Measurements from ENCODE around the gene HAUS3. TPM values are rescaled to one million over a fixed set of nuclear protein-coding genes. Genes with fewer than 3 reads are reported as not detected.
"Not testable (repeated sequence)": the region's sequence is repeated elsewhere in the genome, so short reads cannot be mapped to it uniquely, and the experiment has no call there.

HAUS3 gene
- total and polyA plus RNA-seq, 2 donors, result 14.3 to 26.6 TPM

DNA sequence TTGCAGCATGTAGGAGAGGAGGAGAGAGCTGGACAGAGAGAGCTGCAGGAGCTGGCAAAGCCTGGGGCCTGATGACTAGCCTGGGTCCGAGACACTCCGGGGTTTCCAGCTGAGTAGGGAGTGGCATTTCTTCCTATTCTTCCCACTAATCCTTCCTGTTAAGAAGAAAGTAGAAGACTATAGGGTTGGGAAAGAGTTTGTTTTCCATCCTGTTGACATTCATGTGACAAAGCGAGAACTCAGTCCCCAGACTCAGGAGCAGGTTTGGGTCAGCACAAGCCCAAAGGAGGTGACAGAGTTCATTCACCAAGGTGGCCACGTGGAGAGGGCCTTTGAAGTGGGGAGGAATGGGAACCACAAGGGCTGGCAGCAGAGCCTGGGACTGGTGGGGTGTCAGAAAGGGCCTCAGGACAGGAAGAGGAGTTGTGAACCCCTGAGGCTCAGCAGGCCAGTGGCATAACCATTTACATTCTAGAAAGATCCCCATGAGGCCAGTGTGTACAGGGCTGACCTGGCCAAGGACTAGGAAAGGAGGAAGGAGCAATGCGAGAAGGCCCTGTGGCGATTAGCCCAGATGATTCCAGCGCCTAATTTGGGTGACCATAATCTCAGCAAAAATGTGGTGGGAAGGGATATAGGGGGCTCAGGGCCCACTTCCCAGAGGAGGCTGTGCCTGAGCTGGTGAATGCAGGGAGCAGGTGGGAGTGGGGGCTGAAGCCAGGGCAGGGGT is 3.3 kb upstream of the HAUS3 start:
- no peaks in the 10 kb centered on the region for H3K27me3 ChIP-seq (ENCODE audit: control insufficient read depth in 2 of 2, insufficient read depth in 1 of 2, low read length in 1 of 2)
- peaks cover 4 to 5% of the 10 kb centered on the region in 2 donors for H3K4me1 ChIP-seq (ENCODE audit: control insufficient read depth in 2 of 2, insufficient read depth in 2 of 2, low read length in 2 of 2)
- H3K9me3 ChIP-seq (ENCODE audit: control insufficient read depth in 2 of 2, insufficient read depth in 1 of 2, low read length in 1 of 2), result peaks cover 0 to 3% of the 10 kb centered on the region in 2 donors
- DNase-seq (ENCODE audit: low read depth in 6 of 9, low spot score in 9 of 9), result no peak
- no peak overlapping the region for H3K4me3 ChIP-seq (ENCODE audit: low read length in 2 of 2)
- WGBS, result 82% methylated on average over 7 of the region's 7 CpGs
- peaks cover 19 to 36% of the 10 kb centered on the region in 2 donors for H3K36me3 ChIP-seq (ENCODE audit: control insufficient read depth in 2 of 2, insufficient read depth in 2 of 2, low read length in 1 of 2)
- H3K27ac ChIP-seq (ENCODE audit: low read depth in 1 of 2, low read length in 1 of 2), result no peak overlapping the region

DNA sequence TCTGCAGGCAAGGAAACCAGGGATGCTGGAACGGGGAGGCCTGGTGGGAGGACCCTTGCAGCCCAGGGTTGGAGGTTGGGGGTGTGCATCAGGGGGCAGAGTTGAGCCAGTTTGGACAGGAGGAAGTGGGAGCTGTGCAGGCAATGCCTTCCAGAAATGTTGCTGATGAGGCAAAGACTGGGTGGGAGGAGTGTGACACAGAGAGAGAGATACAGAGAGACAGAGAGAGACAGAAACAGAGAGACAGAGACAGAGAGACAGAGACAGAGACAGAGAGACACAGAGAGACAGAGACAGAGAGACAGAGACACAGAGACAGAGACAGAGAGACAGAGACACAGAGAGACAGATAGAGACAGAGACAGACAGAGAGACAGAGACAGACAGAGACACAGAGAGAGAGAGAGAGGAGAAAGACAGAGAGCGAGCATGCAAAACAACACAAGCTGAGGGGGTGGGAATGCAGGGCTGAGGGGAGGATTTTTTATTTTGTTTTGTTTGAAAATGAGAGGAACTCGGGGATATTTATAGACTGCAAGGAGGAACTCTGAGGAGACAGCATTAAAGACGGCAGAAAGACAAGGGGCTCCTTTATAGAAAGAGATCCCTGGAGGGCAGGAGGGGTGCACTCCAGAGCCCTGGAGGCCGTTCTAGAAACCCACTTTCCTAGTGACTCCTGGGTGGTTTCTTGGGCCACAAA is 1.9 kb upstream of the HAUS3 start:
- DNase-seq (ENCODE audit: low read depth in 6 of 9, low spot score in 9 of 9), result peak in 1 of 9 donors; percentile 38
- 44% methylated on average over 5 of the region's 5 CpGs for WGBS

DNA sequence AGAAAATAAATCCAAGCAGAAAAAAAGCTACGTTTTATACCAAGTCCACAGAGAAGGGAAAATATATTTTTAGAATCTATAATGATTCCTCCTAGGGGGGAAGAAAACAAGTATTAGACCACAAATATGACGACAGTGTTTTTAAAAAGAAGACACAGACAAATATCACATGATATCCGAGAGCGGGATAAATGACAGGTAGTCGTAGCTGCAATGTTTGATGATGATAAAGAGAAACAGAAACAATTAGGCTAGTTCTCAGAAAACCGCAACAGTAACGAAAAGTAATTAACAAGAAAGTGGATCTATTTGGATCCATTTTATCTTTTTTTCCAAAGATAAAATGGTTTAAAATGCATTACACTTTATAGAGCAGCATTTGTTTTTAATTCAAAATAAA is 918 bp downstream of the HAUS3 start:
- no peak for DNase-seq (ENCODE audit: low read depth in 6 of 9, low spot score in 9 of 9)
- Histone ChIP-seq H3K27ac (ENCODE audit: low read depth in 1 of 2, low read length in 1 of 2) (peak overlapping the region in 1 of 2 donors; percentile 79), H3K9me3 (ENCODE audit: control insufficient read depth in 2 of 2, insufficient read depth in 1 of 2, low read length in 1 of 2) (no peaks in the 10 kb centered on the region), H3K4me3 (ENCODE audit: low read length in 2 of 2) (peak overlapping the region; percentile 62 to 91), H3K36me3 (ENCODE audit: control insufficient read depth in 2 of 2, insufficient read depth in 2 of 2, low read length in 1 of 2) (peaks cover 3 to 7% of the 10 kb centered on the region in 2 donors), H3K4me1 (ENCODE audit: control insufficient read depth in 2 of 2, insufficient read depth in 2 of 2, low read length in 2 of 2) (peaks cover 12 to 13% of the 10 kb centered on the region in 2 donors), H3K27me3 (ENCODE audit: control insufficient read depth in 2 of 2, insufficient read depth in 1 of 2, low read length in 1 of 2) (no peaks in the 10 kb centered on the region)
- 4% methylated on average over 7 of the region's 7 CpGs for WGBS

More for the DNA sequence above, 1.9 kb upstream of the HAUS3 start:
- Histone ChIP-seq H3K27me3 (ENCODE audit: control insufficient read depth in 2 of 2, insufficient read depth in 1 of 2, low read length in 1 of 2) (no peaks in the 10 kb centered on the region), H3K4me1 (ENCODE audit: control insufficient read depth in 2 of 2, insufficient read depth in 2 of 2, low read length in 2 of 2) (peaks cover 9 to 10% of the 10 kb centered on the region in 2 donors), H3K27ac (ENCODE audit: low read depth in 1 of 2, low read length in 1 of 2) (no peak overlapping the region), H3K4me3 (ENCODE audit: low read length in 2 of 2) (no peak overlapping the region), H3K36me3 (ENCODE audit: control insufficient read depth in 2 of 2, insufficient read depth in 2 of 2, low read length in 1 of 2) (peaks cover 6 to 22% of the 10 kb centered on the region in 2 donors), H3K9me3 (ENCODE audit: control insufficient read depth in 2 of 2, insufficient read depth in 1 of 2, low read length in 1 of 2) (peaks cover 0 to 3% of the 10 kb centered on the region in 2 donors)

DNA sequence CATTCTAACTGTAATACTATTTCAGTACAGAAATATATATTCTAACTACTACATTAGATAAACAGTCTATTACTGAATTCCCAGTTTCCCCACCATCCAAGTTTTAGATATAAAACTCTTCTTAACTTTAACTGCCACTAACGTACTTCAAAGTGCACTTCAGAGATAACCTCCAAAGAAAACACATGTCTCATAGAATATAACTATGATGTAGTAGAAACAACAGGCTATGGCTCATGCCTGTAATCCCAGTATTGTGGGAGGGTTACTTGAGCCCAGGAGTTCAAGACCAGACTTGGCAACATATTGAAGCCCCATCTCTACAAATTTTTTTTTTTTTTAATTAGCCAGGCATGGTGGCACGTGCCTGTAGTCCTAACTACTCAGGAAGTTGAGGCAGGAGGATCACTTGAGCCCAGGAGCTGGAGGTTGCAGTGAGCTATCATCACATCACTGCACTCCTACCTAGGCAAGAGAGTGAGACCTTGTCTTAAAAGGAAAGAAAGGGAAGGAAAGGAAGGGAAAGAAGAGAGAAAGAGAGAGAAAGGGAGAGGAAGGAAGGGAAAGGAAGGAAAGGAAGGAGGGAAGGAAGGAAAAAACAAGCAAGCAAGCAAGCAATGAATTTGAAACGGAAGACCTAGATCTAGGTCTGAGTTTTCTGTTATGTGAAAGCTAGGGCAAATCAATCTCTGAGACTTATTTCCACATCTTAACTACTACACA is 4.8 kb downstream of the HAUS3 start:
- Histone ChIP-seq H3K9me3 (ENCODE audit: control insufficient read depth in 2 of 2, insufficient read depth in 1 of 2, low read length in 1 of 2) (no peaks in the 10 kb centered on the region), H3K27me3 (ENCODE audit: control insufficient read depth in 2 of 2, insufficient read depth in 1 of 2, low read length in 1 of 2) (no peaks in the 10 kb centered on the region), H3K27ac (ENCODE audit: low read depth in 1 of 2, low read length in 1 of 2) (no peak overlapping the region), H3K4me1 (ENCODE audit: control insufficient read depth in 2 of 2, insufficient read depth in 2 of 2, low read length in 2 of 2) (peaks cover 10 to 12% of the 10 kb centered on the region in 2 donors), H3K4me3 (ENCODE audit: low read length in 2 of 2) (no peak overlapping the region), H3K36me3 (ENCODE audit: control insufficient read depth in 2 of 2, insufficient read depth in 2 of 2, low read length in 1 of 2) (peaks cover 7 to 25% of the 10 kb centered on the region in 2 donors)
- DNase-seq (ENCODE audit: low read depth in 6 of 9, low spot score in 9 of 9), result no peak
- WGBS, result 84% methylated on average over 3 of the region's 3 CpGs

DNA sequence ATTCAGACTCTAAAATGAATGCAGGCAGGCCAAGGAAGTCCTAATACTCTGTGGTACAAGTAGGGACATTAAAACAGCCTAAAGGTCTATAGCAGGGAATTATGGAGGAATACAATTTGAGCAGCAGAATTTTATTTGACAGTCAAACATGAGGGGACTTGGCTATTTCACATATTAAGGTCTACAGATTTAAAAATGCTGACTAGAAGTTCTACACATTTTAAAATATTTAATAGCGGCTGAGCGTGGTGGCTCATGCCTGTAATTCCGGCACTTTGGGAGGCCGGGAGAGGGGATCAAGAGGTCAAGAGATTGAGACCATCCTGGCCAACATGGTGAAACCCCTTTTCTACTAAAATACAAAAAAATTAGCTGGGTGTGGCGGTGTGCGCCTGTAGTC is 10.8 kb downstream of the HAUS3 start:
- Histone ChIP-seq H3K27ac (ENCODE audit: low read depth in 1 of 2, low read length in 1 of 2) (no peak overlapping the region), H3K9me3 (ENCODE audit: control insufficient read depth in 2 of 2, insufficient read depth in 1 of 2, low read length in 1 of 2) (no peaks in the 10 kb centered on the region), H3K4me1 (ENCODE audit: control insufficient read depth in 2 of 2, insufficient read depth in 2 of 2, low read length in 2 of 2) (no peaks in the 10 kb centered on the region), H3K4me3 (ENCODE audit: low read length in 2 of 2) (no peak overlapping the region), H3K27me3 (ENCODE audit: control insufficient read depth in 2 of 2, insufficient read depth in 1 of 2, low read length in 1 of 2) (no peaks in the 10 kb centered on the region), H3K36me3 (ENCODE audit: control insufficient read depth in 2 of 2, insufficient read depth in 2 of 2, low read length in 1 of 2) (peaks cover 9 to 31% of the 10 kb centered on the region in 2 donors)
- no peak for DNase-seq (ENCODE audit: low read depth in 6 of 9, low spot score in 9 of 9)
- WGBS, result 97% methylated on average over 6 of the region's 6 CpGs

DNA sequence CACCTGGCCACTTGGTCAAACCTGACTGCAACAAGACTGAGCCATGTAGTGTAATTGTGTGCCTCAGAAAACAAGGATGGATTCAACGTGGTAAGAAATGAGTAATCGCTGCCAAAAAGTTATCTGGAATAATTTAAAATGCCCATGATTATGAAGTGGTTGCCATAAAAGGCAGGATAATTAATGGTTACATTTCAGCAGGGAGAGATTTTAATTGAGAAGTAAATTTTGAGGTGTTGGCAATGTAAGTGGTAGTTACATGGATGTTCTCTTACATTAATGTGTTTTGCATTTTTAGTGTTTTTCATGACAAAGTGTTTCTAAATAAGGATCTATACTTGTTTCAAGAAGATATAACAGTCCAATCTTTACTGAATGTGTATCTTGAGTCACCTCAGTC is 15.7 kb downstream of the HAUS3 start:
- no peaks in the 10 kb centered on the region for H3K4me1 ChIP-seq (ENCODE audit: control insufficient read depth in 2 of 2, insufficient read depth in 2 of 2, low read length in 2 of 2)
- no peak for DNase-seq (ENCODE audit: low read depth in 6 of 9, low spot score in 9 of 9)
- peaks cover 12 to 23% of the 10 kb centered on the region in 2 donors for H3K36me3 ChIP-seq (ENCODE audit: control insufficient read depth in 2 of 2, insufficient read depth in 2 of 2, low read length in 1 of 2)
- no peak overlapping the region for H3K4me3 ChIP-seq (ENCODE audit: low read length in 2 of 2)
- no peaks in the 10 kb centered on the region for H3K9me3 ChIP-seq (ENCODE audit: control insufficient read depth in 2 of 2, insufficient read depth in 1 of 2, low read length in 1 of 2)
- H3K27me3 ChIP-seq (ENCODE audit: control insufficient read depth in 2 of 2, insufficient read depth in 1 of 2, low read length in 1 of 2), result no peaks in the 10 kb centered on the region
- WGBS, result 96% methylated on average over 2 of the region's 2 CpGs
- H3K27ac ChIP-seq (ENCODE audit: low read depth in 1 of 2, low read length in 1 of 2), result no peak overlapping the region

DNA sequence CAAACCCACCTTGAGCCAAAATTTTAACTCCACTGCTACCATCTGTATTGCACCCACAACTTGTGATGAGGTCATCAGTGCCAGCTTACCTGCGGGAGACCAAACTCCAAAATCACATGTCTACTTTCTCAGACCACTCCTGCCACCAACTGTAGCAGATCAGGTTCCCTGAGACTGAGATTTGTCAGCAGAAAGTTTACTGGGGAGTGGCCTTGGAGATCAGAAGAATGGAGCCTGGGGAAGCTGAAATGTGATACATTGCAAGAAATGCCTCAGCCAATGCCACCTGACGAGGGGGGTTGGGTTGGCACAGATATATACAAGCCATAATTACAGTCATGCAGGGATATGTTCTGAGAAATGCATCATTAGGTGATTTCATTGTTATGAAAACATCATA is 19.1 kb downstream of the HAUS3 start:
- Histone ChIP-seq H3K9me3 (ENCODE audit: control insufficient read depth in 2 of 2, insufficient read depth in 1 of 2, low read length in 1 of 2) (no peaks in the 10 kb centered on the region), H3K4me1 (ENCODE audit: control insufficient read depth in 2 of 2, insufficient read depth in 2 of 2, low read length in 2 of 2) (peaks cover 0 to 3% of the 10 kb centered on the region in 2 donors), H3K27me3 (ENCODE audit: control insufficient read depth in 2 of 2, insufficient read depth in 1 of 2, low read length in 1 of 2) (no peaks in the 10 kb centered on the region), H3K4me3 (ENCODE audit: low read length in 2 of 2) (no peak overlapping the region), H3K36me3 (ENCODE audit: control insufficient read depth in 2 of 2, insufficient read depth in 2 of 2, low read length in 1 of 2) (peaks cover 12 to 14% of the 10 kb centered on the region in 2 donors), H3K27ac (ENCODE audit: low read depth in 1 of 2, low read length in 1 of 2) (no peak overlapping the region)
- DNase-seq (ENCODE audit: low read depth in 6 of 9, low spot score in 9 of 9), result no peak
- 94% methylated on average over 2 of the region's 2 CpGs for WGBS

DNA sequence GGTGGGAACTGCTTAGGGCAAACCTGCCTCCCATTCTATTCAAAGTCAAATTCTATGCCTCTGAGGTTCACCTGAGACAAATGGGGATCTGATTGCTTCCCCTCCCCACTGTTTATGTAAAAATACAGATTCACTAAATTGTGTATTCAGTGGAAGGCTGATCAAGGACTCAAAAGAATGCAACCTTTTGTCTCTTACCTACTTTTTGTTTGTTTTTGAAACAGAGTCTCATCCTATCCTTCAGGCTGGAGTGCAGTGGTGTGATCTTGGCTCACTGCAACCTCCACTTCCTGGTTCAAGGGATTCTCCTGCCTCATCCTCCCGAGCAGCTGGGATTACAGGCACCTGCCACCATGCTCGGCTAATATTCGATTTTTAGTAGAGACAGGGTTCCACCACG is 20.5 kb downstream of the HAUS3 start:
- H3K36me3 ChIP-seq (ENCODE audit: control insufficient read depth in 2 of 2, insufficient read depth in 2 of 2, low read length in 1 of 2), result peaks cover 7 to 10% of the 10 kb centered on the region in 2 donors
- H3K9me3 ChIP-seq (ENCODE audit: control insufficient read depth in 2 of 2, insufficient read depth in 1 of 2, low read length in 1 of 2); H3K27ac ChIP-seq (ENCODE audit: low read depth in 1 of 2, low read length in 1 of 2); H3K4me1 ChIP-seq (ENCODE audit: control insufficient read depth in 2 of 2, insufficient read depth in 2 of 2, low read length in 2 of 2); DNase-seq (ENCODE audit: low read depth in 6 of 9, low spot score in 9 of 9); H3K4me3 ChIP-seq (ENCODE audit: low read length in 2 of 2); H3K27me3 ChIP-seq (ENCODE audit: control insufficient read depth in 2 of 2, insufficient read depth in 1 of 2, low read length in 1 of 2): not testable (repeated sequence)
- 93% methylated on average over 4 of the region's 4 CpGs for WGBS
